GM21529 (cell line): Measurements from ENCODE around the gene OR6B3.
"Not testable (repeated sequence)": the region's sequence is repeated elsewhere in the genome, so short reads cannot be mapped to it uniquely, and the experiment has no call there.

Experiments
- ATAC-seq: cut with Tn5 transposase; IDR thresholded peaks from one replicate; pipeline ENCODE4 v1.9.1; 2021; ENCODE audit not compliant: unreplicated experiment

Gene OR6B3

GRCh38 chr2:240045098-240045497 lies 8.2 kb downstream of the OR6B3 start:
- ATAC-seq, result no peak

GRCh38 chr2:240044096-240044495 lies 9.2 kb downstream of the OR6B3 start:
- ATAC-seq, result not testable (repeated sequence)

- no peak for ATAC-seq
Observed at GRCh38 chr2:240043279-240043989, 9.9 kb downstream of the OR6B3 start.

GRCh38 chr2:240042740-240043139 lies 10.6 kb downstream of the OR6B3 start:
- no peak for ATAC-seq

- ATAC-seq, result no peak
Observed at GRCh38 chr2:240041363-240041762, 12.0 kb downstream of the OR6B3 start.

- ATAC-seq, result no peak
Observed at GRCh38 chr2:240037358-240037757, 16.0 kb downstream of the OR6B3 start.

GRCh38 chr2:240033330-240033678 lies 20.0 kb downstream of the OR6B3 start:
- no peak for ATAC-seq

- ATAC-seq, result no peak
Observed at GRCh38 chr2:240032406-240033329, 20.7 kb downstream of the OR6B3 start.

- no peak for ATAC-seq
Observed at GRCh38 chr2:240030379-240031094, 22.8 kb downstream of the OR6B3 start, which contains the start of gene OR6B2. Gene OR6B2, minus strand, starts transcription at chr2:240030429. Its CDS starts 0 bp downstream, at chr2:240030429.

- peak; percentile 25 for ATAC-seq
Observed at GRCh38 chr2:240024766-240025165, 28.6 kb downstream of the OR6B3 start.

- no peak for ATAC-seq
Observed at GRCh38 chr2:240023792-240024191, 29.5 kb downstream of the OR6B3 start.

- ATAC-seq, result peak; percentile 38
Observed at GRCh38 chr2:240021488-240022104, 31.7 kb downstream of the OR6B3 start.

- no peak for ATAC-seq
Observed at GRCh38 chr2:240018071-240018750, 35.1 kb downstream of the OR6B3 start.

- ATAC-seq, result no peak
Observed at GRCh38 chr2:240014327-240014726, 39.0 kb downstream of the OR6B3 start.

GRCh38 chr2:240013343-240013742 lies 40.0 kb downstream of the OR6B3 start:
- no peak for ATAC-seq

GRCh38 chr2:240002983-240003382 lies 50.3 kb downstream of the OR6B3 start:
- no peak for ATAC-seq

- no peak for ATAC-seq
Observed at GRCh38 chr2:240000671-240001070, 52.6 kb downstream of the OR6B3 start.

GRCh38 chr2:239997686-239998409 lies 55.5 kb downstream of the OR6B3 start:
- ATAC-seq, result no peak
